Cardiac muscle cell (in vitro differentiated cells and primary cell): ENCODE measurements around the gene DIP2B. TPM values are rescaled to one million over a fixed set of nuclear protein-coding genes. Genes with fewer than 3 reads are reported as not detected.

Experiments used
- DNase-seq, 2 donors: peaks; one replicate each; pipeline versions ENCODE4 v3.0.0 to v3.0.0-alpha.2; 2010 to 2017; ENCODE audit warnings: low read depth in 1 of 2, low spot score in 1 of 2
- H3K27ac ChIP-seq: fragments of 200-600 bp; sonication (generic); 2 replicates; pipeline ENCODE4 v1.5.1; 2016
- H3K27me3 ChIP-seq: fragments of 200-600 bp; sonication (generic); 2 replicates; pipeline ENCODE4 v1.6.0; 2016; ENCODE audit warnings: control low read depth
- H3K36me3 ChIP-seq: fragments of 200-600 bp; sonication (generic); 2 replicates; pipeline ENCODE4 v1.5.1; 2016; ENCODE audit warnings: control low read depth
- H3K4me1 ChIP-seq: fragments of 200-600 bp; sonication (generic); 2 replicates; pipeline ENCODE4 v1.8.1; 2017; ENCODE audit warnings: low read depth, mild to moderate bottlenecking, mixed run types
- H3K4me3 ChIP-seq: fragments of 200-600 bp; sonication (generic); 2 replicates; pipeline ENCODE4 v1.5.1; 2016; ENCODE audit warnings: mild to moderate bottlenecking
- H3K9me3 ChIP-seq: fragments of 200-600 bp; sonication (generic); 2 replicates; pipeline ENCODE4 v1.5.1; 2017; ENCODE audit warnings: low read depth, mild to moderate bottlenecking, control low read depth
- polyA plus RNA-seq: library from polyadenylated mRNA; unstranded; fragments of >200 nt; fragmentation: Nextera tagmentation; extraction: Ambion mirVana; gene quantifications from 2 replicates; pipeline ENCODE4 v1.2.1, GENCODE V29; 2016
- total RNA-seq: library from RNA; depleted of rRNA; stranded (reverse); fragments of >200 nt; gene quantifications from 2 replicates; pipeline ENCODE4 v1.2.3, GENCODE V29; 2016
- TF ChIP-seq, protein P1 (sequence below): IDR thresholded peaks from 2 replicates; pipeline ENCODE4 v1.5.1; 2012; ENCODE audit warnings: low read depth, mild to moderate bottlenecking, low read length

The DIP2B gene
- total and polyA plus RNA-seq, 2 experiments from 2014 or later, result 15.5 to 55.1 TPM

DNA sequence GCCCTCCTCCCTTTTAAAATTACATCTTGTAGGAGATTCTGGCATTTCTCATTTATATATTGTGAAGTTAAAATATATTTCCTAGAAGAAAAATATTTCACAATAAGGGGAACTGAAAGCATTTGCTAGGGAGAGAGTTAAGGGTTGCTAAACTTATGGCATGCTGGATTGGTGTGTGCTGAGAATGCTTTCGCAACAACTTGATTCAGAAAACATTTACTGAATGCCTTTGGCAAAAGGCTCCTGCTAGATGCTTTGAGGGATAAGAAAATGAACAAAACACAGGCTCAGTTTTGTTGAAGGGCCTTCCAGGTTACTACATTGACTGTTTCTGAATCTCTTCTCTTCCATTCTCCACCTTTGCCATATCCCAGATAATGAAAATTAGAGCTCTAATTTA is 67.5 kb downstream of the DIP2B start:
- no peaks in the 10 kb centered on the region for H3K36me3 ChIP-seq
- peak overlapping the region; percentile 55 for H3K27ac ChIP-seq
- TF ChIP-seq, protein P1, sequence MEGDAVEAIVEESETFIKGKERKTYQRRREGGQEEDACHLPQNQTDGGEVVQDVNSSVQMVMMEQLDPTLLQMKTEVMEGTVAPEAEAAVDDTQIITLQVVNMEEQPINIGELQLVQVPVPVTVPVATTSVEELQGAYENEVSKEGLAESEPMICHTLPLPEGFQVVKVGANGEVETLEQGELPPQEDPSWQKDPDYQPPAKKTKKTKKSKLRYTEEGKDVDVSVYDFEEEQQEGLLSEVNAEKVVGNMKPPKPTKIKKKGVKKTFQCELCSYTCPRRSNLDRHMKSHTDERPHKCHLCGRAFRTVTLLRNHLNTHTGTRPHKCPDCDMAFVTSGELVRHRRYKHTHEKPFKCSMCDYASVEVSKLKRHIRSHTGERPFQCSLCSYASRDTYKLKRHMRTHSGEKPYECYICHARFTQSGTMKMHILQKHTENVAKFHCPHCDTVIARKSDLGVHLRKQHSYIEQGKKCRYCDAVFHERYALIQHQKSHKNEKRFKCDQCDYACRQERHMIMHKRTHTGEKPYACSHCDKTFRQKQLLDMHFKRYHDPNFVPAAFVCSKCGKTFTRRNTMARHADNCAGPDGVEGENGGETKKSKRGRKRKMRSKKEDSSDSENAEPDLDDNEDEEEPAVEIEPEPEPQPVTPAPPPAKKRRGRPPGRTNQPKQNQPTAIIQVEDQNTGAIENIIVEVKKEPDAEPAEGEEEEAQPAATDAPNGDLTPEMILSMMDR, result no peak
- H3K9me3 ChIP-seq, result no peaks in the 10 kb centered on the region
- H3K27me3 ChIP-seq, result no peaks in the 10 kb centered on the region
- peak; percentile 23 to 93 for DNase-seq
- H3K4me3 ChIP-seq, result no peak overlapping the region
- H3K4me1 ChIP-seq, result peaks cover 43% of the 10 kb centered on the region

DNA sequence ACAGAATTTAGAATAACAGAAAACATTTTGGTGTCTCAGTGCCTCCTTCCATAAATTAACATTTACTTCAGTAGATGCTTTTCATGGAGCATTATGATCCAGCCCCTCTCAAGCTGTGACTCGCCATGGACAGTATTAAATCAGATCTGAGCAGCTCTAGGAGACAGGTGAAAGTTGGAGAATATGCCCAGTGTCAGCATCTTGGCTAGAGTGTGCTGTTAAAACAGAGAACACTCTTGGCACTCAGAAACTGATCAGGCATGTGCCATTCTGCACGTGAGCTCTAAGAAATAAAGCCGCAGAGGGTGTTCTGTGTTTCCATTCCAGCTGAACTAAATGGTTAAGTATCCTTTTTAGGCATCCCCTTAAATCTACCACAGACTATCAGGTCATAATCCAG is 68.0 kb downstream of the DIP2B start:
- H3K4me3 ChIP-seq, result no peak overlapping the region
- no peaks in the 10 kb centered on the region for H3K36me3 ChIP-seq
- peak overlapping the region; percentile 55 for H3K27ac ChIP-seq
- peaks cover 43% of the 10 kb centered on the region for H3K4me1 ChIP-seq
- TF ChIP-seq, protein P1, result no peak
- DNase-seq, result no peak
- H3K9me3 ChIP-seq, result no peaks in the 10 kb centered on the region
- no peaks in the 10 kb centered on the region for H3K27me3 ChIP-seq

DNA sequence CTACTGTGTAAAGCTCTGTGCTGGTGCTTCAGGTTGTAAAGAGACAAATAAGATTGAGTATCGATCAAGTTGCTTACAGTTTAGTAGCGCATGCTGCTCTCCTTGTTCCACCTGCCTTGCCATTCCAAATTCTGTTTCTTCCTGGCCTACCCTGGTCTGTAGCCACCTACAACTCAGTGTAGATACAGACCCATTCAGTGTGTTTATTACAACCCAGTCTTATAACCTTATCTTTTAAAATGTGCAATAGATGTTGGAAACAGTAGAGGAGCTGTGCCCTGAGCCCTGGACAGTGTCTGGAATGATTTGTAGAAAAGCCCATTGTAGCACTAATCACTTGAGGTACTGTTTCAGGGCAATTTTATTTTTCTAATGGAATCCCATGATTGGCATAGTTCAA is 68.5 kb downstream of the DIP2B start:
- Histone ChIP-seq H3K36me3 (no peaks in the 10 kb centered on the region), H3K27ac (peak overlapping the region; percentile 55), H3K27me3 (no peaks in the 10 kb centered on the region), H3K4me3 (no peak overlapping the region), H3K4me1 (peaks cover 38% of the 10 kb centered on the region), H3K9me3 (no peaks in the 10 kb centered on the region)
- TF ChIP-seq, protein P1, result no peak
- DNase-seq, result no peak

DNA sequence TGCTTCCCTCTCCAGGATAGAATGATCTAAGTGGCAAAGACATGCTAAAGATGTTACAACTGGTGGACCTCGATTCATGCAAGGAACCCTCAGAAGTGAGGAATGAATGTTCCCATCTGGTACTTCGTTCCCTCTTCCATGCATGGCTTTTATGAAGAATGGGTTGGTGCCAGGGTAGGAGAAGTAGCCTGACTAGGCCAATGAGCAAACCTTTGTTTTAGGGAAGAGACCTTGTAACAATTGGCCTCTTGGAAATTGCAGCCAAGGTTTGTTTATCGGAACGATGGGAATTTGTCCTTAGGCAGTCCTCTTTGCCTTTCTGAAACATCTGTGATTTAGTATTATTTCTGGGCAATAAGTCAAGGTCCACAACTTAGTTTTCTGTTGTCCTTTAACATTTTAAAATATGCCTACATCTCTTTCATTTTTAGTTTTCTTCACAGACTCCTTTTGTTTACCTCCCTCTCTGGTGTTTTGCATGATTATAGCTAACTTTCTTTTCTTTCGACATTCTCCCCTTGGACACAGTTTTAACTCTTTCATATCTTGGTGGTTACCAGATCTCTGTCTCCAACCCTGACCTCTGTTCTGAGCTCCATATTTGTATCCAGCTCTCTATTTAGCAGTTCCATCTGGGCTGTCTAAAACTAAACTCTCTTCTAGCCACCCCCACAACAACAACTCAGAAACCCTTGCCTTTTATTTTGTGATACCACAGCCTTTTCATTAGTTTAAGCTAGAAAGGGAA is 70.0 kb downstream of the DIP2B start:
- Histone ChIP-seq H3K27me3 (no peaks in the 10 kb centered on the region), H3K4me1 (peaks cover 29% of the 10 kb centered on the region), H3K4me3 (no peak overlapping the region), H3K36me3 (no peaks in the 10 kb centered on the region), H3K27ac (no peak overlapping the region), H3K9me3 (no peaks in the 10 kb centered on the region)
- TF ChIP-seq, protein P1, result no peak
- DNase-seq, result no peak

DNA sequence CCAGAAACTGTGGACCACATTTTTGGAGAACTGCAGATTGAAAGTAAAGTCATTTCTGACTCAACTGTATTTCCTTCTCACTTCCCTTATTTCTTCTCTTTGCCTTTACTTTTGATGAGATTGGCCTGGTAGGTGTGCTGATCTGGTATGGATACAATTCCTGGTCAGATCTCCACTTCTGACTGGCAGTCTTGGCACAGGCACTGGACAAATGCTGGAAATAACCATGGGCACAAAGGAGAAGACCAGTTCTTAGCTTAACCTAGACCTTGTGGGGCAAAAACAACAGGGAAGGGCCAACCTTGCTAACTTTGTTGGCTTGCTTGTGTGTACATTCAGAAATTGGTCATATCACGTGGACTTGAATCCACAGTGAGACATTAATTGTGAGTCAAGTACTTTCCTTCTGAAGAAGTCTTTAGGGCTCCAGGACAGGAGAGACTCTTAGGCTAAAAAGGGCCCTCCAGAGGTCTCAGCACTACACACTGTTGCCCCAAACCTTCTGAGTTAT is 75.0 kb downstream of the DIP2B start:
- peak overlapping the region; percentile 62 for H3K27ac ChIP-seq
- no peak overlapping the region for H3K4me3 ChIP-seq
- DNase-seq, result no peak
- H3K4me1 ChIP-seq, result peaks cover 12% of the 10 kb centered on the region
- TF ChIP-seq, protein P1, result no peak
- no peaks in the 10 kb centered on the region for H3K9me3 ChIP-seq
- no peaks in the 10 kb centered on the region for H3K27me3 ChIP-seq
- no peaks in the 10 kb centered on the region for H3K36me3 ChIP-seq
